22Rv1 (cell line): Measurements from ENCODE around the gene AP4E1.

Experiments
- ZFX ChIP-seq: fragments of 450-650 bp; IDR thresholded peaks from 2 replicates; pipeline ENCODE4 v1.6.1; 2017; ENCODE audit warnings: antibody characterized with exemption, borderline replicate concordance
- TF ChIP-seq, protein P1 (sequence below): fragments of 450-650 bp; IDR thresholded peaks from 2 replicates; pipeline ENCODE4 v1.5.1; 2017; ENCODE audit warnings: mild to moderate bottlenecking

- no peak for TF ChIP-seq ZFX
- TF ChIP-seq, protein P1, sequence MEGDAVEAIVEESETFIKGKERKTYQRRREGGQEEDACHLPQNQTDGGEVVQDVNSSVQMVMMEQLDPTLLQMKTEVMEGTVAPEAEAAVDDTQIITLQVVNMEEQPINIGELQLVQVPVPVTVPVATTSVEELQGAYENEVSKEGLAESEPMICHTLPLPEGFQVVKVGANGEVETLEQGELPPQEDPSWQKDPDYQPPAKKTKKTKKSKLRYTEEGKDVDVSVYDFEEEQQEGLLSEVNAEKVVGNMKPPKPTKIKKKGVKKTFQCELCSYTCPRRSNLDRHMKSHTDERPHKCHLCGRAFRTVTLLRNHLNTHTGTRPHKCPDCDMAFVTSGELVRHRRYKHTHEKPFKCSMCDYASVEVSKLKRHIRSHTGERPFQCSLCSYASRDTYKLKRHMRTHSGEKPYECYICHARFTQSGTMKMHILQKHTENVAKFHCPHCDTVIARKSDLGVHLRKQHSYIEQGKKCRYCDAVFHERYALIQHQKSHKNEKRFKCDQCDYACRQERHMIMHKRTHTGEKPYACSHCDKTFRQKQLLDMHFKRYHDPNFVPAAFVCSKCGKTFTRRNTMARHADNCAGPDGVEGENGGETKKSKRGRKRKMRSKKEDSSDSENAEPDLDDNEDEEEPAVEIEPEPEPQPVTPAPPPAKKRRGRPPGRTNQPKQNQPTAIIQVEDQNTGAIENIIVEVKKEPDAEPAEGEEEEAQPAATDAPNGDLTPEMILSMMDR: no peak
These were observed 481 bp downstream of the AP4E1 start for GRCh38 chr15:50909010-50909317.
